ENCODE data around the gene NFATC1. TPM values are rescaled to one million over a fixed set of nuclear protein-coding genes. Genes with fewer than 3 reads are reported as not detected.

NFATC1 gene
- total RNA-seq, 4 donors from 2014 or later = 14.0 to 22.4 (median 15.0) TPM

DNA sequence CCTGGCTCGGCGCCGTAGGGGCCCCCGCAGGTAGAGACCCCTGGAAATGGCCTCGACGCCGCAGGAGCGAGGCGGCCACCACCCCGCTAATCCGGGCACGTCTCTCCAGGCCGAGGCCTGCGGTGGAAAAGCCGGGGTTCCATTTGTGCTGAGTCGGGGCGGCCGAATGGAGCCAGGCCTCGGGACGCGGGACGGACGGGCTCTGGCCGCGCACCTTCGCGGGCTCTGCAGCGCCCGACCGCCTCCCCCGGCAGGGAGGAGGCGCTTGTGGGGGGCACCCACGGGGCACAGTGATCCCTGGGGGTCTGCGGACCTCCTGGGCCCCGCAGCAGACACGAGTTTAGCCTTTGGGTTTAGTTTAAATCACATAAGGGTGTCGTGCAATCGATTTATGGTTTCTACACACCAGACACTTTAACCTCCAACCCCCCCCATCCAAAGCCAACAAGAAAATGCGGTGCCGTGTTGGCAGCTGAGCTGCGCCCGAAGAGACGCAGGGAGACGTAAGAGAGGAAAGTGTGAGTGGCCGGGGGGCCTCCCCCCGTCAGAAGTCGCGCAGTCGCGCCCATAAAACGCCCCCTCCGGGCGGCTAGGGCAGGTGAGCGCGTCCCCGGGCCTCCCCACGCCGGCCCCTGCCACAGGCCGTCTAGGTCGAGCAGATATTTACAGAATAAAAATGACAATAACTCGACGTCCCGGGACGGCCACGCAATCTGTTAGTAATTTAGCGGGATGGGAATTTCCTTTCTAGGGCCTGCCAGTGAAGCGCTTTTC is 1.0 kb upstream of the NFATC1 start:
- TF ChIP-seq CTCF (IDR thresholded peaks at IDR 0.05) = no peak
- DNase-seq (ENCODE audit: low spot score in 2 of 2) = no peak
- 0% methylated on average over 43 to 48 of the region's 67 CpGs for WGBS, 2 donors
- intact Hi-C loops (cut with DNase I; ENCODE audit: low total_unique reads) = no loop called here
- peak overlapping the region; percentile 32 for H3K4me3 ChIP-seq (ENCODE audit: low read depth, poor library complexity, severe bottlenecking)

DNA sequence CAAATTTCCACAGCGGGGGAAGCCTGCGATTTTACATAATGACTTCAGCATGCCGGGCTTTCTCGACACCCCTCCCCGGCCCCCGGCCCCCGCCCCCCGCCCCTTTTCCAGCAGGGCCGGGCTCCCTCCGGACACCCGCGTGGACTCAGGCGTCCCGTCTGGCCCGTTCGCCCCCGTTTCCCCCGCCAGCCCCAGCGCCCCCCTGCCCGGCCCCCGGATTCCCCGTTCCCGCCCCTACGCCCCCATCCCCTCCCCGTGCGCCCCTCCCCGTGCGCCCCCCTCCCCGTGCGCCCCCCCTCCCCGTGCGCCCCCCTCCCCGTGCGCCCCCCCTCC is 456 bp upstream of the NFATC1 start:
- TF ChIP-seq POLR2A (IDR thresholded peaks at IDR 0.05) (no peak), CTCF (IDR thresholded peaks at IDR 0.05) (no peak)
- intact Hi-C loops (cut with DNase I; ENCODE audit: low total_unique reads) = no loop called here
- DNase-seq (ENCODE audit: low spot score in 2 of 2) = no peak
- no peak overlapping the region for H3K4me3 ChIP-seq (ENCODE audit: low read depth, poor library complexity, severe bottlenecking)
- 0 to 2% methylated on average over 13 to 16 of the region's 34 CpGs for WGBS, 2 donors

GRCh38 chr18:79396431-79397246 is 909 bp downstream of the NFATC1 start:
- WGBS, 2 donors = 31 to 34% methylated on average over 20 to 32 of the region's 68 CpGs

DNA sequence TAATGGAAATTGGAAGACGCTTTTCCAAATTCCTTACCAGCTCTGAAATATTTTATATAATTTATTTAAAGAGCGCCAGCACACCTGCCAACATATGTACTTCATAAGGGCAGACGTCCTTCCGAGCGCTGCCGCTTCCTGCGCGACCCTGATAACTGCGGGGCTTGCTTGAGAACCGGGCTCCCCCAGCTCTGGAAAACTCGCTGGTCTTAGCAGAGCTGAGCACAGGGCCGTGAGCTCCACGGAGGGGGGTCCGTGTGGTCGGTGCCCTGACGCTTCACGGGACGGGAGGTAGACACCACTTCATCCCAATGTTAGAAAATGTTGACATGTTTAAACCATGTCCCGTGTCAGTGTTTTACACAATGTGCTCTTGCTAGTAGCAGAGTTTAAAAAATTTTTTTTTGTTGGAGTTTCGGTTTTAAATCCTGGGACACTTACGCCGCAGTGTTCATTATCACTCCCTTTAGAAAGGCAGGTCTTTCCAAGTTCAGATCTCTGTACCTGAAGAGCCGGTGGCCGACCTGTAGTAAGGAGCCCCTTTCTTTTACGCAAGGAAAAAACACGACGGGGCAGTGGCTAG is 1.6 kb downstream of the NFATC1 start:
- DNase-seq (ENCODE audit: low spot score in 2 of 2) = no peak
- WGBS, 2 donors = 82 to 90% methylated on average over 27 of the region's 27 CpGs
- intact Hi-C loops (cut with DNase I; ENCODE audit: low total_unique reads) = no loop called here
- TF ChIP-seq CTCF (IDR thresholded peaks at IDR 0.05) (no peak), POLR2A (IDR thresholded peaks at IDR 0.05) (no peak)
- H3K4me3 ChIP-seq (ENCODE audit: low read depth, poor library complexity, severe bottlenecking) = no peak overlapping the region

More at GRCh38 chr18:79396431-79397246, 909 bp downstream of the NFATC1 start:
- TF ChIP-seq CTCF (IDR thresholded peaks at IDR 0.05) = no peak
- TF ChIP-seq POLR2A (IDR thresholded peaks at IDR 0.05) = no peak
- intact Hi-C loops (cut with DNase I; ENCODE audit: low total_unique reads) = no loop called here
- H3K4me3 ChIP-seq (ENCODE audit: low read depth, poor library complexity, severe bottlenecking) = peak overlapping the region; percentile 23
- DNase-seq (ENCODE audit: low spot score in 2 of 2) = no peak

- intact Hi-C loops (cut with DNase I; ENCODE audit: low total_unique reads) = no loop called here
Observed at GRCh38 chr18:79397830-79398761, 2.4 kb downstream of the NFATC1 start.

More at GRCh38 chr18:79397830-79398761, 2.4 kb downstream of the NFATC1 start:
- H3K4me3 ChIP-seq (ENCODE audit: low read depth, poor library complexity, severe bottlenecking) = no peak overlapping the region
- no peak for TF ChIP-seq CTCF (IDR thresholded peaks at IDR 0.05)
- TF ChIP-seq POLR2A (IDR thresholded peaks at IDR 0.05) = no peak
- no peak for DNase-seq (ENCODE audit: low spot score in 2 of 2)
- WGBS, 2 donors = 81 to 93% methylated on average over 29 to 38 of the region's 38 CpGs
